H1 (cell line): Measurements from ENCODE around the gene SOCS3. TPM values are rescaled to one million over a fixed set of nuclear protein-coding genes. Genes with fewer than 3 reads are reported as not detected.
A peak's percentile ranks its signal among the peaks of the same experiment; 100 is the strongest.

Experiments used
- CTCF ChIA-PET: fragments of 300-600 bp; sonication (Branson Sonifier 250); formaldehyde crosslinking; loops from one replicate; lab custom pipeline; 2021; ENCODE audit not compliant: partially characterized antibody; lab: Charles Lee
- POLR2A ChIA-PET: fragments of 300-600 bp; sonication (Branson Sonifier 250); formaldehyde crosslinking; loops from one replicate; lab custom pipeline; 2021; ENCODE audit warnings: inconsistent platforms; ENCODE audit not compliant: partially characterized antibody; lab: Charles Lee
- DNase-seq, 2 experiments: peaks; one replicate each; pipeline versions ENCODE4 v3.0.0 to v3.0.0-alpha.2; 2010 to 2022; ENCODE audit warnings: low spot score in 2 of 2, low read depth in 1 of 2, mixed read lengths in 1 of 2
- FAIRE-seq: peaks from 2 replicates; lab custom pipeline; 2011; peaks lifted over from hg19 to GRCh38; lab: Jason Lieb, UNC
- H2AFZ ChIP-seq: 2 replicates; pipeline ENCODE4 v1.8.1; 2012; ENCODE audit warnings: low read length, inconsistent platforms
- H2AK5ac ChIP-seq: 2 replicates; pipeline ENCODE4 v1.6.1; 2013; ENCODE audit warnings: low read depth, low read length
- H2BK120ac ChIP-seq: replicated peaks from 2 replicates; pipeline ENCODE3; 2013; ENCODE audit warnings: low read depth, low read length, inconsistent platforms
- H2BK12ac ChIP-seq: 2 replicates; pipeline ENCODE4 v1.6.1; 2013; ENCODE audit warnings: low read depth, low read length
- H2BK15ac ChIP-seq: 2 replicates; pipeline ENCODE4 v1.6.1; 2013; ENCODE audit warnings: low read length
- H2BK20ac ChIP-seq: 2 replicates; pipeline ENCODE4 v1.6.1; 2013; ENCODE audit warnings: low read length
- H2BK5ac ChIP-seq: 2 replicates; pipeline ENCODE4 v1.6.1; 2013; ENCODE audit warnings: low read depth, low read length
- H3K14ac ChIP-seq: 2 replicates; pipeline ENCODE4 v1.6.1; 2013; ENCODE audit warnings: inconsistent platforms; ENCODE audit not compliant: insufficient read length
- H3K18ac ChIP-seq: 2 replicates; pipeline ENCODE4 v1.6.1; 2013; ENCODE audit warnings: low read length; ENCODE audit errors: extremely low read depth
- H3K23ac ChIP-seq: 2 replicates; pipeline ENCODE4 v1.6.1; 2013; ENCODE audit warnings: inconsistent platforms; ENCODE audit not compliant: insufficient read length
- H3K23me2 ChIP-seq: 2 replicates; pipeline ENCODE4 v1.6.1; 2013; ENCODE audit warnings: low read depth, low read length
- H3K27ac ChIP-seq: 2 replicates; pipeline ENCODE4 v1.6.1; 2011; ENCODE audit warnings: low read depth, low read length, inconsistent platforms
- H3K27me3 ChIP-seq, 4 experiments: replicated peaks in 1 of 4; 1 replicate in 1 of 4; 2 replicates in 3 of 4; pipeline versions ENCODE4 v1.6.1 to v1.8.1; 2011 to 2013; ENCODE audit warnings: low read length in 3 of 4, mild to moderate bottlenecking in 3 of 4, inconsistent platforms in 2 of 4, mixed read lengths in 2 of 4, moderate library complexity in 1 of 4; ENCODE audit not compliant: control insufficient read depth in 3 of 4, insufficient read depth in 3 of 4; ENCODE audit errors: extremely low read depth in 1 of 4
- H3K36me3 ChIP-seq, 4 experiments: 2 replicates each; pipeline versions ENCODE4 v1.6.1 to v1.8.1; 2011 to 2013; ENCODE audit warnings: mild to moderate bottlenecking in 4 of 4, low read length in 3 of 4, moderate library complexity in 2 of 4, control low read depth in 1 of 4, inconsistent platforms in 1 of 4; ENCODE audit not compliant: insufficient read depth in 4 of 4, control insufficient read depth in 2 of 4
- H3K4ac ChIP-seq: replicated peaks from 2 replicates; pipeline ENCODE3; 2013; ENCODE audit warnings: low read length, low read depth, mixed read lengths, inconsistent platforms; ENCODE audit not compliant: insufficient read length
- H3K4me1 ChIP-seq, 4 experiments: replicated peaks in 1 of 4; 1 replicate in 1 of 4; 2 replicates in 3 of 4; pipeline versions ENCODE4 v1.6.1 to v1.8.1; 2011 to 2013; ENCODE audit warnings: low read length in 3 of 4, inconsistent platforms in 2 of 4, mixed read lengths in 1 of 4; ENCODE audit not compliant: insufficient read depth in 4 of 4, control insufficient read depth in 3 of 4
- H3K4me2 ChIP-seq, 2 experiments: 2 replicates each; pipeline versions ENCODE4 v1.6.1 to v1.8.1; 2011 to 2013; ENCODE audit warnings: low read depth in 2 of 2, low read length in 2 of 2, control low read depth in 1 of 2, inconsistent platforms in 1 of 2, mild to moderate bottlenecking in 1 of 2; ENCODE audit not compliant: insufficient read depth in 1 of 2
- H3K4me3 ChIP-seq, 4 experiments: fragments of 200-600, 300-600 bp in 1 of 4; sonication (generic), shearing (Covaris generic), sonication (Bioruptor Twin) in 1 of 4; 2 replicates each; pipeline versions ENCODE4 v1.5.1 to v1.8.1; 2011 to 2016; ENCODE audit warnings: low read length in 4 of 4, low read depth in 3 of 4, control low read depth in 2 of 4, inconsistent platforms in 2 of 4, mild to moderate bottlenecking in 2 of 4, mixed read lengths in 1 of 4, moderate library complexity in 1 of 4; ENCODE audit not compliant: insufficient read depth in 2 of 4; ENCODE audit errors: extremely low read depth in 1 of 4
- H3K56ac ChIP-seq: replicated peaks from 2 replicates; pipeline ENCODE3; 2013; ENCODE audit warnings: low read depth, mild to moderate bottlenecking, mixed read lengths, low read length, inconsistent platforms; ENCODE audit not compliant: insufficient read length
- H3K79me1 ChIP-seq: 2 replicates; pipeline ENCODE4 v1.6.1; 2013; ENCODE audit warnings: low read depth, low read length, control low read depth
- H3K79me2 ChIP-seq, 2 experiments: 2 replicates each; pipeline versions ENCODE4 v1.6.1 to v1.8.1; 2012 to 2013; ENCODE audit warnings: low read length in 2 of 2, mild to moderate bottlenecking in 2 of 2, inconsistent platforms in 1 of 2; ENCODE audit not compliant: insufficient read depth in 2 of 2, control insufficient read depth in 1 of 2
- H3K9ac ChIP-seq, 4 experiments: replicated peaks in 1 of 4; 1 replicate in 1 of 4; 2 replicates in 3 of 4; pipeline versions ENCODE4 v1.6.1 to v1.8.1; 2011 to 2013; ENCODE audit warnings: low read depth in 3 of 4, low read length in 3 of 4, control low read depth in 2 of 4, mild to moderate bottlenecking in 2 of 4, moderate library complexity in 2 of 4, inconsistent platforms in 1 of 4; ENCODE audit errors: extremely low read depth in 1 of 4
- H3K9me3 ChIP-seq, 2 experiments: 2 replicates each; pipeline versions ENCODE4 v1.6.1 to v1.8.1; 2012 to 2013; ENCODE audit warnings: mild to moderate bottlenecking in 2 of 2, moderate library complexity in 2 of 2, control low read depth in 1 of 2, inconsistent platforms in 1 of 2, low read depth in 1 of 2, low read length in 1 of 2, mixed read lengths in 1 of 2; ENCODE audit not compliant: insufficient read depth in 2 of 2
- H4K20me1 ChIP-seq, 2 experiments: replicated peaks in 1 of 2; 2 replicates each; pipeline versions ENCODE3 to v1.8.1; 2011 to 2013; ENCODE audit warnings: inconsistent platforms in 2 of 2, low read length in 2 of 2, mild to moderate bottlenecking in 1 of 2; ENCODE audit not compliant: insufficient read depth in 2 of 2, control insufficient read depth in 1 of 2
- H4K5ac ChIP-seq: 2 replicates; pipeline ENCODE4 v1.6.1; 2013; ENCODE audit warnings: low read length, low read depth, mixed read lengths, inconsistent platforms; ENCODE audit not compliant: insufficient read length
- H4K8ac ChIP-seq: 2 replicates; pipeline ENCODE4 v1.8.0; 2013; ENCODE audit warnings: mild to moderate bottlenecking, moderate library complexity, low read length, inconsistent platforms; ENCODE audit not compliant: insufficient read depth; ENCODE audit errors: extremely low read depth
- H4K91ac ChIP-seq: replicated peaks from 2 replicates; pipeline ENCODE3; 2013; ENCODE audit warnings: low read length, mixed read lengths, inconsistent platforms; ENCODE audit not compliant: insufficient read length
- CTCF ChIP-seq, 3 experiments: IDR thresholded peaks; 1 replicate in 2 of 3; 2 replicates in 1 of 3; pipeline versions ENCODE4 v1.5.1 to v1.6.1; 2011; ENCODE audit warnings: low read length in 3 of 3, mild to moderate bottlenecking in 3 of 3, inconsistent platforms in 2 of 3, low read depth in 1 of 3, moderate library complexity in 1 of 3; ENCODE audit not compliant: insufficient read depth in 1 of 3; ENCODE audit errors: control extremely low read depth in 1 of 3
- TCF12 ChIP-seq: IDR thresholded peaks from 2 replicates; pipeline ENCODE4 v1.6.1; 2011; ENCODE audit warnings: low read depth, mild to moderate bottlenecking, low read length
- WGBS, 2 experiments: shearing (Covaris generic) in 1 of 2; methylation state at CpG; one replicate each; pipeline versions ENCODE4 v1.1.6 to v1.1.7; 2013 to 2015; ENCODE audit warnings: low lambda C conversion rate in 2 of 2, mixed read lengths in 2 of 2, inconsistent platforms in 1 of 2, low coverage in 1 of 2, missing lambda C conversion rate in 1 of 2; ENCODE audit not compliant: insufficient replicate concordance in 2 of 2, insufficient coverage in 1 of 2, insufficient read length in 1 of 2; ENCODE audit errors: extremely low coverage in 1 of 2, missing lambda C conversion rate in 1 of 2; 5-methylcytosine and 5-hydroxymethylcytosine counted together
- polyA plus RNA-seq, 7 experiments: library from polyadenylated mRNA; depleted of rRNA in 3 of 7; stranded (reverse) in 5 of 7; unstranded in 2 of 7; fragments of >200 nt in 5 of 7; fragments of 200-250 nt in 2 of 7; gene quantifications; 1 replicate in 5 of 7; 2 replicates in 1 of 7; 4 replicates in 1 of 7; pipeline versions ENCODE4 v1.2.1 to v1.2.3, GENCODE V29; 2011 to 2013; ENCODE audit warnings: missing spikeins in 2 of 7, mixed read lengths in 2 of 7
- total RNA-seq: library from RNA; stranded (reverse); fragmentation: NEBNext Ultra II Directional; extraction: Animal tissue kit (Norgen Biotek cat#: 25700); gene quantifications from 2 replicates; pipeline ENCODE4 v1.2.1, GENCODE V29; 2021

Gene SOCS3
- total and polyA plus RNA-seq, 2 of the 8 experiments (the other 6 are each of a cell fraction or from before 2014, with no cell fraction given): 10.1 to 47.9 TPM

- H2BK15ac ChIP-seq: no peak overlapping the region
- DNase-seq (no peak), FAIRE-seq (no peak)
These were observed 21.2 kb downstream of the SOCS3 start for GRCh38 chr17:78338486-78339259.

More at GRCh38 chr17:78338486-78339259, 21.2 kb downstream of the SOCS3 start:
- no peak overlapping the region for H3K18ac ChIP-seq
- H2BK120ac ChIP-seq: no peak overlapping the region
- no peak overlapping the region for H3K14ac ChIP-seq
- no peaks in the 10 kb centered on the region for H3K36me3 ChIP-seq
- no peak overlapping the region for H4K8ac ChIP-seq
- peaks cover 0 to 18% (median 12%) of the 10 kb centered on the region in 4 experiments; a peak in 5 of 7 replicates for H3K4me1 ChIP-seq
- H3K9me3 ChIP-seq: no peaks in the 10 kb centered on the region
- no peaks in the 10 kb centered on the region for H3K79me2 ChIP-seq
- TF ChIP-seq TCF12 (no peak), CTCF (IDR thresholded peaks at IDR 0.05; ENCODE audit: control extremely low read depth in 1 of 3, insufficient read depth in 1 of 3, low read depth in 1 of 3, low read length in 3 of 3) (peak in 1 of 3 experiments; percentile 5; a peak in 1 of 4 replicates)
- peaks cover 2% of the 10 kb centered on the region; the same call in 1 of the 2 replicates for H3K23me2 ChIP-seq
- no peak overlapping the region for H3K23ac ChIP-seq
- H4K5ac ChIP-seq: no peak overlapping the region
- H2AK5ac ChIP-seq: no peak overlapping the region
- H2BK20ac ChIP-seq: no peak overlapping the region
- no peak overlapping the region for H3K4me3 ChIP-seq
- H4K91ac ChIP-seq: no peak overlapping the region
- H2BK12ac ChIP-seq: no peak overlapping the region
- H3K27me3 ChIP-seq: peaks cover 0 to 23% (median 13%) of the 10 kb centered on the region in 4 experiments; a peak in 5 of 7 replicates
- no peak overlapping the region for H3K56ac ChIP-seq
- CTCF ChIA-PET: interaction anchor here (0.7 to 4.8 kb wide), 8 partner anchors 10 to 92 kb away, joined by 3 to 24 read pairs (median 4); no protein-coding TSS in a partner anchor
- 73% methylated on average over 11 of the region's 11 CpGs; no CpG with 5 or more reads in 1 of the 2 experiments for WGBS, 2 experiments
- no peak overlapping the region for H2BK5ac ChIP-seq
- H3K27ac ChIP-seq: no peak overlapping the region
- no peaks in the 10 kb centered on the region for H3K79me1 ChIP-seq
- no peaks in the 10 kb centered on the region for H4K20me1 ChIP-seq
- no peak overlapping the region for H3K9ac ChIP-seq
- H2AFZ ChIP-seq: no peak overlapping the region
- H3K4ac ChIP-seq: no peak overlapping the region
- POLR2A ChIA-PET: interaction anchor here (0.6 to 4.1 kb wide), 5 partner anchors 12 to 50 kb away, joined by 3 to 15 read pairs (median 4); partner anchors contain the start of gene SOCS3
- no peak overlapping the region for H3K4me2 ChIP-seq
